ENCODE results near the gene CALML4. TPM values are rescaled to one million over a fixed set of nuclear protein-coding genes. Genes with fewer than 3 reads are reported as not detected.
A peak's percentile ranks its signal among the peaks of the same experiment; 100 is the strongest.

The CALML4 gene
- total and polyA plus RNA-seq, 2 experiments from 2014 or later: 0.54 to 2.4 TPM

DNA sequence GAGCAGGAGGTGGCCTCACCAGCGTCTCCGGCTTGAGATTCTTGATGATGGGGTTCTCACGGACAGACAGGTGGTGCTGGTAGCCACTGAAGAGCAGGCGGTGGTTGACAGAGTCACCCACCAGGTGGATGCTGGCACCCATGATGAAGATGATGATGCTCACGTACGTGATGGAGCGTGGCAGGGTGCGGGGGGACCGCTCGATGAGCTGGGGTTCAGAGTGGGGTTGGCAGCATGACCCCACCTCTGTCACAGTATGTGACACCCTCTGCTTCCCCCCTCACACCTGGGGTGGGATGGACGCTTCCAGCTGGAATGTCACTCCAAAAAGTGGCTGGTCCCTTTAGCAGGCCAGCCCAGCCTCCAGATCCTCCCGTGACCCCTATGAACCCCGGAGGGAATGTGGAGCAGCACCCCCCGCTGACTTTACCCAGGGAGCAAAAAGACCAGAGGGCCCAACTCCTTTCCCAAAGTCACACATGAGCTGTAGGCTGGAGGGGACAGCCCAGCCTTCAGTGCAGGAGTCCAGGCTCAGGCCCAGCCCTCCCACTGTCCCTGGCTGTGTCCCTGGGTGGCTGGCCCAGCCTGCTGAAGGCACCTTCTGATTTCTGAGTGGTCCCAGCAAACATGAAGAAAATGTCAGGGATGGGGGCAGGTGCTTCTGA is 6.7 kb upstream of the CALML4 start:
- Histone ChIP-seq H3K4me2 (ENCODE audit: unreplicated experiment) (no peak overlapping the region), H3K36me3 (ENCODE audit: low read depth) (no peaks in the 10 kb centered on the region; the same call in 1 of the 2 replicates)

GRCh38 chr15:68210821-68211655 is 5.9 kb upstream of the CALML4 start:
- H3K4me2 ChIP-seq (ENCODE audit: unreplicated experiment): no peak overlapping the region
- H3K36me3 ChIP-seq (ENCODE audit: low read depth): no peaks in the 10 kb centered on the region
- H3K9ac ChIP-seq: no peak overlapping the region
- no peak for TF ChIP-seq EZH2phosphoT487 (IDR thresholded peaks at IDR 0.05; ENCODE audit: insufficient read depth, low read depth)
- no peak for TF ChIP-seq EZH2 (IDR thresholded peaks at IDR 0.05; ENCODE audit: insufficient read depth, poor library complexity, severe bottlenecking)
- no peak overlapping the region for H2AFZ ChIP-seq
- 0 out of 2 replicates have a peak, but pooled peaks cover 6% of the 10 kb centered on the region for H3K79me2 ChIP-seq (ENCODE audit: insufficient read depth)
- H3K27me3 ChIP-seq (replicated peaks; ENCODE audit: insufficient read depth): no peaks in the 10 kb centered on the region
- H4K20me1 ChIP-seq (ENCODE audit: insufficient read depth): no peaks in the 10 kb centered on the region
- no peaks in the 10 kb centered on the region for H3F3A ChIP-seq (ENCODE audit: insufficient read depth)
- H3K9me3 ChIP-seq (ENCODE audit: low read depth): no peaks in the 10 kb centered on the region
- no peaks in the 10 kb centered on the region for H3K4me1 ChIP-seq (ENCODE audit: insufficient read depth)
- DNase-seq: peak; percentile 73
- no peak overlapping the region for H3K4me3 ChIP-seq
- 41 to 45% methylated on average over 18 to 21 of the region's 23 CpGs for WGBS, 2 experiments (ENCODE audit: low coverage in 1 of 2, low lambda C conversion rate in 2 of 2, missing lambda C conversion rate in 2 of 2)
- H3K9me2 ChIP-seq (ENCODE audit: insufficient read depth): no peaks in the 10 kb centered on the region
- no peak overlapping the region for H3K27ac ChIP-seq
- in situ Hi-C loops (cut with MboI): no loop called here

More for the DNA sequence above, 6.7 kb upstream of the CALML4 start:
- in situ Hi-C loops (cut with MboI): no loop called here
- TF ChIP-seq EZH2 (IDR thresholded peaks at IDR 0.05; ENCODE audit: insufficient read depth, poor library complexity, severe bottlenecking) (no peak), EZH2phosphoT487 (IDR thresholded peaks at IDR 0.05; ENCODE audit: insufficient read depth, low read depth) (no peak)
- Histone ChIP-seq H3K9me2 (ENCODE audit: insufficient read depth) (no peaks in the 10 kb centered on the region), H3K27me3 (replicated peaks; ENCODE audit: insufficient read depth) (no peaks in the 10 kb centered on the region), H3K9me3 (ENCODE audit: low read depth) (no peaks in the 10 kb centered on the region), H3K4me3 (no peak overlapping the region), H3K27ac (no peak overlapping the region), H2AFZ (no peak overlapping the region), H3K9ac (no peak overlapping the region), H3F3A (ENCODE audit: insufficient read depth) (no peaks in the 10 kb centered on the region), H3K4me1 (ENCODE audit: insufficient read depth) (no peaks in the 10 kb centered on the region), H3K79me2 (ENCODE audit: insufficient read depth) (0 out of 2 replicates have a peak, but pooled peaks cover 8% of the 10 kb centered on the region), H4K20me1 (ENCODE audit: insufficient read depth) (no peaks in the 10 kb centered on the region)
- no peak for DNase-seq
- 92 to 94% methylated on average over 14 of the region's 14 CpGs for WGBS, 2 experiments (ENCODE audit: low coverage in 1 of 2, low lambda C conversion rate in 2 of 2, missing lambda C conversion rate in 2 of 2)

- no peaks in the 10 kb centered on the region for H3K27me3 ChIP-seq (replicated peaks; ENCODE audit: insufficient read depth)
- no peaks in the 10 kb centered on the region for H3K9me2 ChIP-seq (ENCODE audit: insufficient read depth)
- H3K9me3 ChIP-seq (ENCODE audit: low read depth): no peaks in the 10 kb centered on the region
- no peak overlapping the region for H3K9ac ChIP-seq
- H3K27ac ChIP-seq: no peak overlapping the region
- no peaks in the 10 kb centered on the region for H3K36me3 ChIP-seq (ENCODE audit: low read depth)
- H3F3A ChIP-seq (ENCODE audit: insufficient read depth): no peaks in the 10 kb centered on the region
- no peak for TF ChIP-seq EZH2 (IDR thresholded peaks at IDR 0.05; ENCODE audit: insufficient read depth, poor library complexity, severe bottlenecking)
- TF ChIP-seq EZH2phosphoT487 (IDR thresholded peaks at IDR 0.05; ENCODE audit: insufficient read depth, low read depth): no peak
- no peak overlapping the region for H3K4me2 ChIP-seq (ENCODE audit: unreplicated experiment)
- no peaks in the 10 kb centered on the region for H4K20me1 ChIP-seq (ENCODE audit: insufficient read depth)
- no peak overlapping the region for H2AFZ ChIP-seq
- no peaks in the 10 kb centered on the region for H3K4me1 ChIP-seq (ENCODE audit: insufficient read depth)
- 86 to 87% methylated on average over 9 of the region's 9 CpGs for WGBS, 2 experiments (ENCODE audit: low coverage in 1 of 2, low lambda C conversion rate in 2 of 2, missing lambda C conversion rate in 2 of 2)
- in situ Hi-C loops (cut with MboI): no loop called here
- DNase-seq: no peak
- no peak overlapping the region for H3K4me3 ChIP-seq
- H3K79me2 ChIP-seq (ENCODE audit: insufficient read depth): no peaks in the 10 kb centered on the region
Measured at GRCh38 chr15:68210409-68210756, 5.3 kb upstream of the CALML4 start.

GRCh38 chr15:68209735-68210408 is 4.7 kb upstream of the CALML4 start:
- H3K36me3 ChIP-seq (ENCODE audit: low read depth): no peaks in the 10 kb centered on the region
- no peak overlapping the region for H3K4me3 ChIP-seq
- no peaks in the 10 kb centered on the region for H3F3A ChIP-seq (ENCODE audit: insufficient read depth)
- no peak overlapping the region for H3K4me2 ChIP-seq (ENCODE audit: unreplicated experiment)
- no peak overlapping the region for H2AFZ ChIP-seq
- no peak overlapping the region for H3K27ac ChIP-seq
- no peaks in the 10 kb centered on the region for H3K27me3 ChIP-seq (replicated peaks; ENCODE audit: insufficient read depth)
- H3K9ac ChIP-seq: no peak overlapping the region
- TF ChIP-seq EZH2phosphoT487 (IDR thresholded peaks at IDR 0.05; ENCODE audit: insufficient read depth, low read depth) (no peak), EZH2 (IDR thresholded peaks at IDR 0.05; ENCODE audit: insufficient read depth, poor library complexity, severe bottlenecking) (no peak)
- no peaks in the 10 kb centered on the region for H3K79me2 ChIP-seq (ENCODE audit: insufficient read depth)
- H4K20me1 ChIP-seq (ENCODE audit: insufficient read depth): no peaks in the 10 kb centered on the region
- H3K4me1 ChIP-seq (ENCODE audit: insufficient read depth): 0 out of 2 replicates have a peak, but pooled peaks cover 3% of the 10 kb centered on the region
- DNase-seq: no peak
- in situ Hi-C loops (cut with MboI): no loop called here
- H3K9me2 ChIP-seq (ENCODE audit: insufficient read depth): no peaks in the 10 kb centered on the region
- H3K9me3 ChIP-seq (ENCODE audit: low read depth): no peaks in the 10 kb centered on the region
- WGBS, 2 experiments (ENCODE audit: low coverage in 1 of 2, low lambda C conversion rate in 2 of 2, missing lambda C conversion rate in 2 of 2): 89 to 96% methylated on average over 12 to 13 of the region's 13 CpGs

All from GM23248 (cell line).